Measurements from ENCODE around the gene FEN1. TPM values are rescaled to one million over a fixed set of nuclear protein-coding genes. Genes with fewer than 3 reads are reported as not detected.
A peak's percentile ranks its signal among the peaks of the same experiment; 100 is the strongest.

The FEN1 gene
- total RNA-seq, 1 donor from 2014 or later: 5.4 TPM

DNA sequence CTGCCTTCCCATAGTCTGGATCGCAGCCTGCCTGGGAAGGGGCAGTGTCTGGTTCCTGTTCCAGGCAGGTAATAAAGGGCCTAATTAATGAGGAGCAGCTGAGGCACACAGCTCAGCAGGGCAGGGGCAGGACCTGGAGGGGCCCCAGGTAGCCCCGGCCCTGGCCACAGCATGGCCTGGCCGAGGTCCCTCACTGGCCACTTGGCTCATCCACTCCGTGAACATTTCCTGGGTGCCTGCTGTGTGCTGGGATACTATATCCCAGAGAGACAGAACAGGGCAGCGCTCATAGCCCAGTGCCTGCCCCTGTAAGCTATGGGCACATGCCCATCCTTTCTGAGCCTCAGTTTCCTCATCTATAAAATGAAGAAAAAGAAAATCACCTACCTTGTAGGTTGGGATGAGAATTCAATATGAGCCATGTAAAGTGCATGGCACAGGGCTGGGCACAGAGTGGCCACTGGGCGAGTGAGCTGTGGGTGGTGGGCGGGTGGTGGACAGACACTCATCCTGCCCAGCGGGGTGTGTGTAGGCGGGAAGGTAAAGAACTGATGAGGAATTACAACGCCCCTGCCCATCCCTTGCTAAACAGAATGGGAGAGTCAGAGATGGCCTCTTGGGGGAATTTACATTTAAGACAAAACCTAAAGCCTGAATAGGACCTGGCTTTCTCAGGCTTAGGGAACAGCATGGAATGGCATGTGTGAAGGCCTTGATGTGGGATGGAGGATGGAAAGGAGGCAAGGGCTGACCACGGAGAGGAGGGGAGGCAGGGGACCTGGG lies 31.1 kb upstream of the FEN1 start:
- no peak overlapping the region for H3K4me3 ChIP-seq
- no peaks in the 10 kb centered on the region for H3K36me3 ChIP-seq
- no peak for ATAC-seq
- no peak for DNase-seq
- no peaks in the 10 kb centered on the region for H3K9me3 ChIP-seq
- peaks cover 10% of the 10 kb centered on the region for H3K27me3 ChIP-seq (ENCODE audit: low read depth)
- H3K4me1 ChIP-seq: no peaks in the 10 kb centered on the region
- intact Hi-C loops (cut with DNase I): no loop called here
- no peak overlapping the region for H3K27ac ChIP-seq
- TF ChIP-seq, protein P1, sequence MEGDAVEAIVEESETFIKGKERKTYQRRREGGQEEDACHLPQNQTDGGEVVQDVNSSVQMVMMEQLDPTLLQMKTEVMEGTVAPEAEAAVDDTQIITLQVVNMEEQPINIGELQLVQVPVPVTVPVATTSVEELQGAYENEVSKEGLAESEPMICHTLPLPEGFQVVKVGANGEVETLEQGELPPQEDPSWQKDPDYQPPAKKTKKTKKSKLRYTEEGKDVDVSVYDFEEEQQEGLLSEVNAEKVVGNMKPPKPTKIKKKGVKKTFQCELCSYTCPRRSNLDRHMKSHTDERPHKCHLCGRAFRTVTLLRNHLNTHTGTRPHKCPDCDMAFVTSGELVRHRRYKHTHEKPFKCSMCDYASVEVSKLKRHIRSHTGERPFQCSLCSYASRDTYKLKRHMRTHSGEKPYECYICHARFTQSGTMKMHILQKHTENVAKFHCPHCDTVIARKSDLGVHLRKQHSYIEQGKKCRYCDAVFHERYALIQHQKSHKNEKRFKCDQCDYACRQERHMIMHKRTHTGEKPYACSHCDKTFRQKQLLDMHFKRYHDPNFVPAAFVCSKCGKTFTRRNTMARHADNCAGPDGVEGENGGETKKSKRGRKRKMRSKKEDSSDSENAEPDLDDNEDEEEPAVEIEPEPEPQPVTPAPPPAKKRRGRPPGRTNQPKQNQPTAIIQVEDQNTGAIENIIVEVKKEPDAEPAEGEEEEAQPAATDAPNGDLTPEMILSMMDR (IDR thresholded peaks at IDR 0.05): no peak

DNA sequence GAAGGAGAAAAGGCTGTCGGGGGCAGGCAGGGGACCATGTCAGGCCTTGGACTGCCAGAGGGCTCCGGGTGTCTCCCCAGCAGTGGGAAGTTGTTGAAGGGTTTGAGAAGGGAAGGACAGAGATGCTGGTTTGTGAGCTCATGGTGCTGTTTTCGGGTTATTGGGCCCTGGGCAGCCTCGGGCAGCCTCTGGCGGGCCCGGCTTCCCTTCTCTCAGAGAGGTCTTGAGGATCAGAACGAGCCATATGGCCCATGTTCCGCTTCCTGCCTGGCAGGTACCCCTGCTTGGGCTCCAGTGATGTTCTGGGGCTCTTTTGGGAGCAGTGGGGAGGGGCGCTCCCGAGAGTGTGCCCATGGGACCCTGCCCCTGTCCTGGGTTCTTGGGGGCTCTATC lies 30.5 kb upstream of the FEN1 start:
- Histone ChIP-seq H3K9me3 (no peaks in the 10 kb centered on the region), H3K27ac (no peak overlapping the region), H3K4me1 (no peaks in the 10 kb centered on the region), H3K4me3 (no peak overlapping the region), H3K27me3 (ENCODE audit: low read depth) (peaks cover 10% of the 10 kb centered on the region), H3K36me3 (no peaks in the 10 kb centered on the region)
- TF ChIP-seq, protein P1 (IDR thresholded peaks at IDR 0.05): no peak
- ATAC-seq: no peak
- no peak for DNase-seq
- intact Hi-C loops (cut with DNase I): no loop called here

DNA sequence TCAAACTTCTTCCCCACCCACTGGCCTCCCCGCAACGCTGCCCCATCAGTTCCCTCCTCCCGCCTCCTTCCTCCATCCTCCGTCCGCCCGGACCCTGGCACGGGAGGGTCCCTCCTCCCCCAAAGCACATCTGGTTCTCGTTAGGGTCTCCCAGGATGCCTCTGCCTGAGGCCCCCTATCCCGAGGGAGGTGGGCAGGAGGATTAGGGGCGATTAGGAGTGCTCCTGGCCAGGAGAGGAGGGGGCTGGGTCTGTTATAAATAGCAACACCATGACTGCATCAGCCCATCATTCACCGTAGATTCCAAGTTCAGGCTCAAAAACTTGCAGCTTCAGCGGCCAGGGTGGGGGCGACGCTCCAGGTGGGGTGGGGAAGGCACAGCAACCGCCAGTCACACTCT lies 29.9 kb upstream of the FEN1 start:
- no peak overlapping the region for H3K4me3 ChIP-seq
- no peak overlapping the region for H3K27ac ChIP-seq
- intact Hi-C loops (cut with DNase I): no loop called here
- H3K9me3 ChIP-seq: no peaks in the 10 kb centered on the region
- peaks cover 10% of the 10 kb centered on the region for H3K27me3 ChIP-seq (ENCODE audit: low read depth)
- H3K36me3 ChIP-seq: no peaks in the 10 kb centered on the region
- TF ChIP-seq, protein P1 (IDR thresholded peaks at IDR 0.05): no peak
- no peak for DNase-seq
- no peak for ATAC-seq
- H3K4me1 ChIP-seq: no peaks in the 10 kb centered on the region

DNA sequence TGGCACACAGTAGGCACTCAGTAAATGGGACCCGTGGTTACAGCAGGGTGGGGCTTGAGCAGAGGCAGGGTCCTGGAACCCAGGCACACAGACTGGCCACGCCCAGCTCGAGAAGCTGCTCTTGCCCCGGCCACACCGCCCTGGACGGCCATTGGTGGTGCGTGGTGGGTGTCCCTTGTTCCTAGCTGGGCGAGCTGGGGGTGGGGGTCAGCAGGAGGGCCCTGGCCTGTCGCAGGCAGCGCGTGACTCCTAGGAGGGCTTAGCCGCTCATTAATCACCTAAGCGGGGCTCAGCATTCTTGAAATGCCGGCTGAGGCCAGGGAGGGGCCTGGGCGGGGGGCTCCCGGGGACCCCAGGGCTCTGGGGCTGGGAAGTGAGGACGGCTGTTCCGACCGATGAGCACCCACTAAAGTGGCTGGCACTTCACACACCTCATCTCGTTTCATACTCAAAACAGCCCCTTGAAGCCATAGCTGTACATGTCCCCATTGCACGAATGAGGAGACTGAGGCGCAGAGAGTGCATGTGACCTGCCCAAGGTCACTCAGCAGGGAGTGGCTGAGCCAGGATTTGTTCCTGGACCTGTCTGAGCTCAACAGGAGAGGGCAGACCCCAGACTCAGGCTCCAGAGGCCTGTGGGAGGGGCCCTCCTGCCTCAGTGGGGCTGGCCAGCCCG lies 28.6 kb upstream of the FEN1 start:
- DNase-seq (no peak), ATAC-seq (no peak)
- Histone ChIP-seq H3K4me3 (no peak overlapping the region), H3K9me3 (no peaks in the 10 kb centered on the region), H3K27me3 (ENCODE audit: low read depth) (peaks cover 10% of the 10 kb centered on the region), H3K36me3 (no peaks in the 10 kb centered on the region), H3K4me1 (no peaks in the 10 kb centered on the region), H3K27ac (no peak overlapping the region)
- TF ChIP-seq, protein P1 (IDR thresholded peaks at IDR 0.05): no peak
- intact Hi-C loops (cut with DNase I): no loop called here

DNA sequence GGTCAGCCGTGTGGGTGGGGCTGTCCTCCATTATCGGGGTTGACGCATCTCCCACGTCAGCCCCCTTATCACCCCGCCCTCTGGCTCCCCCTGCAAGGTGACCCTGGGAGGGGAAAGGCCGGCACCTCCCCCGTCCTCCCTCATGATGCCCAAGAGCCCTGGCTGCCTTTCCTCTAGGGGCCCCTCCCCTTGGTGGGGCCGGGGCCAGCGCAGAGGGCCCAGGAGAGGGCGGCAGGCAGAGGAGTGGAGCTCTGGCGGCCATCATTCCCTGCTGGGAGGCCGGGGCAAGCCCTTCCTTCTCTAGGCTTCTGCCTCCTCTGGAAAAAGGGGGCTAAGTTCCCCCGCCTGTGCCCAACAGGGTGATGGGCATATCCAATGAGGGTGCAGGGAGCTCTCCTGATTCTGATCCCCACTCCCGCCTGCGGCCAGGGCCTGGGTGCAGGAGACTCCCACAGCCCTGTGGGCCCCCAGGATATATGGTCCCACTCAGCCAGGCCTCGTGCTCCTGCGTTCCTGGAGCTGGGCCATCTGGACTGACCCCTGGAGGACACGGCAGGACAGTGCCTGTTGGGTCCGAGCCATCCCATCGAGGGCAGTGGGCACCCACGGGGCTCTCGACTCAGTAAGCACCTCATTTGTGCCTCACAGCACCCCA lies 28.0 kb upstream of the FEN1 start:
- Histone ChIP-seq H3K36me3 (no peaks in the 10 kb centered on the region), H3K27ac (peak overlapping the region; percentile 18), H3K4me1 (no peaks in the 10 kb centered on the region), H3K9me3 (no peaks in the 10 kb centered on the region), H3K4me3 (no peak overlapping the region), H3K27me3 (ENCODE audit: low read depth) (peaks cover 10% of the 10 kb centered on the region)
- intact Hi-C loops (cut with DNase I): no loop called here
- peak in 1 of 2 donors; percentile 50 for ATAC-seq
- TF ChIP-seq, protein P1 (IDR thresholded peaks at IDR 0.05): no peak
- no peak for DNase-seq

All from lower lobe of right lung (tissue), 2 donors.